Osteoblast (primary cell): ENCODE measurements around the gene RIC1. TPM values are rescaled to one million over a fixed set of nuclear protein-coding genes. Genes with fewer than 3 reads are reported as not detected.

ENCODE experiments used
- DNase-seq: peaks from one replicate; pipeline ENCODE4 v3.0.0; 2011; ENCODE audit warnings: low spot score, mixed read lengths; ENCODE audit not compliant: insufficient read length; ENCODE audit errors: missing footprints
- H2AFZ ChIP-seq: 2 replicates; pipeline ENCODE4 v1.6.0; 2011; ENCODE audit warnings: mild to moderate bottlenecking, low read length
- H3K27ac ChIP-seq: 2 replicates; pipeline ENCODE4 v1.5.1; 2011; ENCODE audit warnings: mild to moderate bottlenecking, low read depth, low read length, moderate library complexity
- H3K27me3 ChIP-seq: 2 replicates; pipeline ENCODE4 v1.6.0; 2012; ENCODE audit warnings: mild to moderate bottlenecking, control low read depth, inconsistent platforms, low read length, moderate library complexity; ENCODE audit not compliant: insufficient read depth
- H3K36me3 ChIP-seq: 2 replicates; pipeline ENCODE4 v1.5.1; 2011; ENCODE audit warnings: mild to moderate bottlenecking, low read length, control low read depth, moderate library complexity; ENCODE audit not compliant: insufficient read depth
- H3K4me1 ChIP-seq: 2 replicates; pipeline ENCODE4 v1.5.1; 2011; ENCODE audit warnings: mild to moderate bottlenecking, low read length, control low read depth, moderate library complexity; ENCODE audit not compliant: insufficient read depth
- H3K4me2 ChIP-seq: 2 replicates; pipeline ENCODE4 v1.6.0; 2011; ENCODE audit warnings: mild to moderate bottlenecking, low read length; ENCODE audit not compliant: insufficient read depth
- H3K4me3 ChIP-seq: fragments of 200-600 bp; sonication (generic); 3 replicates; pipeline ENCODE4 v1.5.1; 2012; ENCODE audit warnings: mild to moderate bottlenecking, low read length, inconsistent platforms; ENCODE audit not compliant: insufficient read depth
- H3K79me2 ChIP-seq: 2 replicates; pipeline ENCODE4 v1.6.0; 2012; ENCODE audit warnings: mild to moderate bottlenecking, low read length, control low read depth, inconsistent platforms; ENCODE audit not compliant: insufficient read depth
- H3K9me3 ChIP-seq: 2 replicates; pipeline ENCODE4 v1.5.1; 2011; ENCODE audit warnings: low read depth, low read length, control low read depth
- H4K20me1 ChIP-seq: 2 replicates; pipeline ENCODE4 v1.6.0; 2012; ENCODE audit warnings: mild to moderate bottlenecking, low read length, control low read depth; ENCODE audit not compliant: insufficient read depth
- total RNA-seq: library from RNA; depleted of rRNA; stranded (reverse); fragments of >200 nt; gene quantifications from 2 replicates; pipeline ENCODE4 v1.2.3, GENCODE V29; 2012
- TF ChIP-seq, protein P1 (sequence below): IDR thresholded peaks from 2 replicates; pipeline ENCODE4 v1.5.1; 2011; ENCODE audit warnings: mild to moderate bottlenecking, low read depth, low read length, moderate library complexity; ENCODE audit errors: extremely low read depth

RIC1 gene
- total RNA-seq, 1 donor, result 51.4 TPM

DNA sequence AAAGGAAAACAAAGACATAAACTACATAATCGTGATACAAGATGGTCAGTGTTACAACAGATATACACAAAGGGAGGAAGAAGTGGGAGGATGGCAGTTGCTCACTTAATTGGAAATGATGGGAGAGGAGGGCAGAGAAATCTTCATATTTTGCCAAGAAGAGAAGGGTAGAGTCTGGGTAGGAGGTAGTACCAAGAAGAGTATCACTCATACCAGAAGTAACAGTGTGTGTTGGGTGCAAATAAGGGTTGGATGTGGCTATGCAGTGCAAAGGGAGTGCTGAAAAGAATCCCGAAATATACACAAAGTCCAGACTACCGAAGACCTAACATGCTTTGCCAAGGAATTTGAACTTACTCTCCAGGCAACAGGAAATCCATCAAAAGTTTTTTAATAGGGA is 163.0 kb downstream of the RIC1 start:
- Histone ChIP-seq H4K20me1 (no peaks in the 10 kb centered on the region), H3K27me3 (no peaks in the 10 kb centered on the region), H3K36me3 (no peaks in the 10 kb centered on the region), H3K79me2 (no peaks in the 10 kb centered on the region), H3K9me3 (no peaks in the 10 kb centered on the region), H3K27ac (no peak overlapping the region), H3K4me2 (no peak overlapping the region), H2AFZ (no peak overlapping the region), H3K4me3 (no peak overlapping the region), H3K4me1 (no peaks in the 10 kb centered on the region)
- DNase-seq, result no peak
- TF ChIP-seq, protein P1, sequence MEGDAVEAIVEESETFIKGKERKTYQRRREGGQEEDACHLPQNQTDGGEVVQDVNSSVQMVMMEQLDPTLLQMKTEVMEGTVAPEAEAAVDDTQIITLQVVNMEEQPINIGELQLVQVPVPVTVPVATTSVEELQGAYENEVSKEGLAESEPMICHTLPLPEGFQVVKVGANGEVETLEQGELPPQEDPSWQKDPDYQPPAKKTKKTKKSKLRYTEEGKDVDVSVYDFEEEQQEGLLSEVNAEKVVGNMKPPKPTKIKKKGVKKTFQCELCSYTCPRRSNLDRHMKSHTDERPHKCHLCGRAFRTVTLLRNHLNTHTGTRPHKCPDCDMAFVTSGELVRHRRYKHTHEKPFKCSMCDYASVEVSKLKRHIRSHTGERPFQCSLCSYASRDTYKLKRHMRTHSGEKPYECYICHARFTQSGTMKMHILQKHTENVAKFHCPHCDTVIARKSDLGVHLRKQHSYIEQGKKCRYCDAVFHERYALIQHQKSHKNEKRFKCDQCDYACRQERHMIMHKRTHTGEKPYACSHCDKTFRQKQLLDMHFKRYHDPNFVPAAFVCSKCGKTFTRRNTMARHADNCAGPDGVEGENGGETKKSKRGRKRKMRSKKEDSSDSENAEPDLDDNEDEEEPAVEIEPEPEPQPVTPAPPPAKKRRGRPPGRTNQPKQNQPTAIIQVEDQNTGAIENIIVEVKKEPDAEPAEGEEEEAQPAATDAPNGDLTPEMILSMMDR, result no peak

DNA sequence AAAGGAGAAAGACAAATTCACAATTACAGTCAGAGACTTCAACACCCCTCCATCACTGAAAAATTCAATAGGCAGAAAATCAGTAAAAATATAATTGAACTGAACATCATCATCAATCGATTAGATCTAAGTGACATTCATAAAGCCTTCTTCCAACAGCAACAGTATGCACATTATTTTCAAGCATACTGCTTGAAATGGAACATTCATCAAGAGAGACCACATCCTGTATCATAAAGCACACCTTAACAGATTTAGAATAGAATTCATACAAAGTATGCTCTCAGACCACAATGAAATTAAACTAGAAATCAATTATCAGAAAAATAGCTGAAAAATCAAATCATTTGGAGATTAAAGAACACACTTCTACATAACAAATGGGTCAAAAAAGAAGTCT is 164.9 kb downstream of the RIC1 start:
- TF ChIP-seq, protein P1, result no peak
- no peaks in the 10 kb centered on the region for H3K79me2 ChIP-seq
- H4K20me1 ChIP-seq, result no peaks in the 10 kb centered on the region
- no peak overlapping the region for H3K4me3 ChIP-seq
- H3K27me3 ChIP-seq, result no peaks in the 10 kb centered on the region
- H3K4me1 ChIP-seq, result no peaks in the 10 kb centered on the region
- no peak overlapping the region for H3K27ac ChIP-seq
- H2AFZ ChIP-seq, result no peak overlapping the region
- H3K9me3 ChIP-seq, result no peaks in the 10 kb centered on the region
- H3K36me3 ChIP-seq, result no peaks in the 10 kb centered on the region
- H3K4me2 ChIP-seq, result no peak overlapping the region
- no peak for DNase-seq

DNA sequence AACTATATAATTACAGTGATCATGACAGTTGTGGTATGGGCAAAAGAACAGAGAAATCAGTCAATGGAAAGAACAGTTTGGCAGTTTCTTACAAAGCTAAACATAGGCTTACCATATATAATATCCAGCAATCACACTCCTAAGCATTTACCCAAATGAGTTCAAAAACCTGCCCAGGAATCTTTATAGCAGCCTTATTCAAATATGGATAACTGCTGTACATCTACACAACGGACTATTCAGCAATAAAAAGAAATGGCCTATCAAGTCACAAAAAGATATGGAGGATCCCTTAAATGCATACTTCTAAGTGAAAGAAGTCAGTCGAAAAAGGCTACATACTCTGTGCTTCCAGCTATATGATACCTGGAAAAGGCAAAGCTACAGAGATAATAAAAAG is 167.4 kb downstream of the RIC1 start:
- no peak overlapping the region for H3K4me2 ChIP-seq
- H3K4me3 ChIP-seq, result no peak overlapping the region
- H3K9me3 ChIP-seq, result no peaks in the 10 kb centered on the region
- no peak for DNase-seq
- H4K20me1 ChIP-seq, result no peaks in the 10 kb centered on the region
- no peaks in the 10 kb centered on the region for H3K79me2 ChIP-seq
- H2AFZ ChIP-seq, result no peak overlapping the region
- H3K4me1 ChIP-seq, result peaks cover 7% of the 10 kb centered on the region
- H3K27ac ChIP-seq, result no peak overlapping the region
- H3K36me3 ChIP-seq, result no peaks in the 10 kb centered on the region
- TF ChIP-seq, protein P1, result no peak
- no peaks in the 10 kb centered on the region for H3K27me3 ChIP-seq

DNA sequence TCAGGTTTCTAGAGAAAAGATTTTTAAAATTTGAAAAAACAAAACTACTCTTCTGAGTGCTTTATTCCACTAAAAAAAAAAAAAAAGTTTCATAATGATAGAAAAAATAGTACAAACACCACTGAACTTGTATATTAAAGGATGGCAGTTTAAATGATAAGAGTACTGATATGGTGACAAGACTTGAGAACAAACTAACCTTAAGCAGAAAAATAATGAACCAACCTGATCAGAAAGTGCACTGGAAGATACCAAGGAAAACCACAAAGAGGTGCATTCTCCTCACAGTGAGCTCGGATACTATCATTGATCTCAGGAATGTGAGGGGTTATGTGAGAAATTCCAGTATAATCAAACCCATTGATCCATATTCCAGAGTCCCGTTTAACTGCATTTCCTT is 169.7 kb downstream of the RIC1 start:
- TF ChIP-seq, protein P1, result no peak
- Histone ChIP-seq H4K20me1 (no peaks in the 10 kb centered on the region), H3K4me3 (no peak overlapping the region), H3K27ac (no peak overlapping the region), H2AFZ (no peak overlapping the region), H3K27me3 (no peaks in the 10 kb centered on the region), H3K36me3 (no peaks in the 10 kb centered on the region), H3K9me3 (no peaks in the 10 kb centered on the region), H3K4me1 (peaks cover 7% of the 10 kb centered on the region), H3K79me2 (no peaks in the 10 kb centered on the region), H3K4me2 (no peak overlapping the region)
- no peak for DNase-seq
